ENCODE results near the gene RBM14.
"Not testable (repeated sequence)": the region's sequence is repeated elsewhere in the genome, so short reads cannot be mapped to it uniquely, and the experiment has no call there.

The RBM14 gene

DNA sequence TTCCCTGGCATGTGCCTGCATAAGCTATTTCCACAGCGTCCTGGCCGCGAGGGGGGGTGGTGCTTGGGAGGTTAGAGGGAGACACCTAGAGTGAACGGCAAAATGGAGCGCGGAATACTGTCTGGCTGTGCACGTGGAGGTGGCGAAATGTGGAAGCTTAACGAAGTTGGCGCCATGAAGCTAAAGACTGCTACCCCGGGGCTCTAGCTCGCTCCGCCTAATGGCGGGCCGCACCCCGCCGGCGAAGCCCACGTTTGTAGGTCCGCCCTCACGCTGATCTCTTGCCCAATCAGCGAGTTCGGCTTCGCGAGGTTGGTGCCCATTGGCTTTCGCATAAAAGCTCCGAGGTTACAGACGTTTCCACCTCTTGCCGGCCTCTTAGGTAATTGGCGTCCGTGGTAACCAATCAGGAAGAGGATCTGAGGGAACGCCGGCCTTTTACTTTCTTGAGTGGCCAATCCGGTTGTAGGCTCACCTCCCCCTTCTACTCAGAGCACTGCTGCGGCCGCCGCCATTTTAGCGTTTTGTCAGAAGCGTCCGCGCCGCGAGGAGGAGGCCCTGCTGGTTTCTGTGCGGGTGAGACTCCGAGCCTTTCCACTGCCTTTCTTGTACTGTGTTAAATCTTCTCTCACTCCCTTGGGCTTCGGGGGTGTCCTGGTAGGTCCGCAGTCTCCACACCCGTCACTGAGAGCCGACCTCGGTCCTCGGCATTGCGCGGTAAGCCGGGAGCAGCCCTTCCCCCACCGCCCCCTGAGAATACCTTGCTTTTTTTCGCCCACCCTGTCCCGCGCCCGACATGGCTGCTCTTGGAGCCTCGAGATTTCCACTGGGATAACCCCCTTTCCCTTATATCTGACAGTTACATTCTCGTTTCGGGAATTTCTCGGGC is 22.0 kb downstream of the RBM14 start, which contains the start of gene RBM4:
Gene RBM4, plus strand, starts transcription at position 527 of the 889 bp plus-strand sequence. CDS start 1,009 bp downstream, outside the sequence.
- peak; percentile 99 for DNase-seq

GRCh38 chr11:66639066-66639813 is 22.8 kb downstream of the RBM14 start:
- no peak for DNase-seq

DNA sequence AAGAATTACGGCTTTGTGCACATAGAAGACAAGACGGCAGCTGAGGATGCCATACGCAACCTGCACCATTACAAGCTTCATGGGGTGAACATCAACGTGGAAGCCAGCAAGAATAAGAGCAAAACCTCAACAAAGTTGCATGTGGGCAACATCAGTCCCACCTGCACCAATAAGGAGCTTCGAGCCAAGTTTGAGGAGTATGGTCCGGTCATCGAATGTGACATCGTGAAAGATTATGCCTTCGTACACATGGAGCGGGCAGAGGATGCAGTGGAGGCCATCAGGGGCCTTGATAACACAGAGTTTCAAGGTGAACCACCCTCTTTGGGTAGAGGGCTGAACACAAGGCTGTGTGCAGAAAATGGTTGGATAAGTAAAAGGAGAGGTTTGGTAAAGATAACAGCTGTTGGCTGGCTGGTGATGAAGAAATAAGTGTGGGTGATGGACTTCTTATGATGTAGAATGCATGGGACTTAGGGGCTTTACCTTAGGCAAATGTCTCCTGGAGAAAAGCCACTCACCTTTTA is 23.4 kb downstream of the RBM14 start:
- DNase-seq = not testable (repeated sequence)

DNA sequence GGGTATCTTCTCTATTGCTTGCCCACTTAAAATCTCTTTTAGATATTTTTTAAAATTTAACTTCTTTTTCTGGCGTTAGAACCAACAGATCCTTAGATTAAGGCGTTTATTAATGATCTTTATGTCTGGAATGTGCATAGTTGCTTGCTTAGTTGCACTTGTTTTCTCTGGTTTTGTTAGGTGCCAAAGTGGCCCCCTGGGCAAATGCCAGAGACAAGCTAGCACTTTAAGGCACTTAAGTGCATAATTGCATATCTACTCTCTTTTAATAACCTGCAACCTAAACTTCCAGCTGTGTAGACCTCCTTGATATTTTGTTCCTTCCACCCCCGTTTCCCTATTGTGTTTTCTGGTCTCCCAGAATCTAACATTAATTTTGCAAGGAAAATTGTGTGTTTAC is 25.4 kb downstream of the RBM14 start:
- DNase-seq = no peak

DNA sequence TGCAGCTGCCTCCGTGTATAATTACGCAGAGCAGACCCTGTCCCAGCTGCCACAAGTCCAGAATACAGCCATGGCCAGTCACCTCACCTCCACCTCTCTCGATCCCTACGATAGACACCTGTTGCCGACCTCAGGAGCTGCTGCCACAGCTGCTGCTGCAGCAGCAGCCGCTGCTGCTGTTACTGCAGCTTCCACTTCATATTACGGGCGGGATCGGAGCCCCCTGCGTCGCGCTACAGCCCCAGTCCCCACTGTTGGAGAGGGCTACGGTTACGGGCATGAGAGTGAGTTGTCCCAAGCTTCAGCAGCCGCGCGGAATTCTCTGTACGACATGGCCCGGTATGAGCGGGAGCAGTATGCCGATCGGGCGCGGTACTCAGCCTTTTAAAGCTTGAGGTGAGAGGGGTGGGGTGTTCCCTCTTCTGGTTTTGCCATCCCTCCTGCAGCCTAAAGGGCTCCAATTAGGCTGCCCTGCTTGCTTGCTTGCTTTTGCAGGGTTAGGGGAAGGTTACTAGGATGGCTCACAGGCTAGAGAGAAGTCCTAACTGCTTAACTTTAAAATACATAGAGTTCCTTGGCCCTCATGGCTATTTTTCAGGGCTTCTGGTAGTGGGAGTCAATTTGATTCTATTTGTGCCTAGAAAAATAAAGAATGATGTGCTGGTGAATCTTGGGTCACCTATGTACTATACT is 27.5 kb downstream of the RBM14 start:
- no peak for DNase-seq

GRCh38 chr11:66646828-66647227 is 30.4 kb downstream of the RBM14 start:
- DNase-seq = no peak

GRCh38 chr11:66649903-66650302 is 33.5 kb downstream of the RBM14 start:
- no peak for DNase-seq

GRCh38 chr11:66651016-66651415 is 34.6 kb downstream of the RBM14 start:
- DNase-seq = no peak

DNA sequence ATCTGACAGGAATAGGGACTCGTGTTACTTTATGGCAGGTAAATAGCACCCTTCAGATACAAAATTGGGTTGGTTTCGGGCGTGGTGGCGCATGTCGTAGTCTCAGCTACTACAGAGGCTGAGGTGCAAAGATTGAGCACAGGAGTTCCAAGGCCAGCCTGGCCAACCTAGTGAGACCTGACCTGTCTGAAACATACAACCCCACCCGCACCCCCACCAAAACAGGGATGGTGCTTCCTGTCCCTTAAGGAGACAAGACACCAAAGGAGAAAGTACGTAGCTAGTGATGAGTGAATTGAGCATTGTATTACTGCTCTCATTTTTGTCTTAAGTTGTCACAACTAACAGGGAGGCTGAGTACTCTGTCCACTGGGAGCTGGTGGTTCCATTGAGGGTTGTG is 36.2 kb downstream of the RBM14 start:
- DNase-seq = no peak

DNA sequence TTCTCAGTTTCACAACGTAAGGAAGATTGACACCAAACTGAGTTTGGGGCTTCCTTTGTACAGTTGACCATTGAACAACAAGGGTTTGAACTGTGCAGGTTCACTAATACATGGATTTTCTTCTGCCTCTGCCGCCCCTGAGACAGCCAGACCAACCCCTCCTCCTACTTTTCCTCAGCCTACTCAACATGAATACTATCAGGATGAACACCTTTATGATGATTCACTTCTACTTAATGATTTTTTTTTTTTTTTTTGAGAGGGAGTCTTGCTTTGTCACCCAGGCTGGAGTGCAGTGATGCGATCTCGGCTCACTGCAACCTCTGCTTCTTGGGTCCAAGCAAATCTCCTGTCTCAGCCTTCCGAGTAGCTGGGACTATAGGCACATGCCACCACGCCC is 36.7 kb downstream of the RBM14 start:
- DNase-seq = no peak

DNA sequence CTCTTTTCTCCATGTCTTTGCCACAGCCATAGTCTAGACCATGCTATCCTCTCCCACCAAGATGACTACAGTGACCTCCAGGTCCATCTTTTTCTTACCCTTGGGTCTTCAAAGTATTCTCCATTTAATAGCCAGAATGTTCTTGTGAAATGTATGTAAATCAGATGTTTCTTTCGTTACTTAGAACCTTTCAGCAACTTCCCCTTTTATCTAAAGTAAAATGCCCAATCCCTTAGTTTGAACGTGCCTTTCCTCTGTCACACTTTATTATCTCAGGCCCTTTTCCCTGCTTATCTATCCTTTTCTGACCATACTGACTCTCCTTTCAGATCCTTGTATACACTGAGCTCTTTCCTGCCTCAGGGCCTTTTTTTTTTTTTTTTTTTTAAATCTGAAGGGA is 43.3 kb downstream of the RBM14 start:
- no peak for DNase-seq

GRCh38 chr11:66663741-66664296 is 47.4 kb downstream of the RBM14 start:
- DNase-seq = no peak

DNA sequence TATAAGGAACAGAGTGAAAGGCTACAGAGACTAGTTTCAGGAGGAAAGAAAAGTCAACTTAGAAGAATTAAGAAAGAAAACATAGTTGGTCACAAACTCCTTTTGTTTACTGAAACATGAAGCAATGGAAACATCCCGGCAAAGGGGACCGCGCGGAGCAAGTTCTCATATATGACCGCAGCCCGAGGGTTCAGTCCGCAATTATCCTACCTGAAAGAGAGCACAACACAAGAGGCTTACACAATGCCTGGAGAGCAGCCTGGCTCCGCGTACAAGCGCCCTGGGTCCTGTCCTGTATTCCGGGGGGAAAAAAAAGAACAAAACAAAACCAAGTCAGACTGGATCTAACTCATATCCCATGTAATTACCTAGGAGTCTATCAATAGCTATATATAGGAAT is 48.9 kb downstream of the RBM14 start:
- no peak for DNase-seq

GRCh38 chr11:66670816-66671215 is 54.4 kb downstream of the RBM14 start:
- DNase-seq = no peak

DNA sequence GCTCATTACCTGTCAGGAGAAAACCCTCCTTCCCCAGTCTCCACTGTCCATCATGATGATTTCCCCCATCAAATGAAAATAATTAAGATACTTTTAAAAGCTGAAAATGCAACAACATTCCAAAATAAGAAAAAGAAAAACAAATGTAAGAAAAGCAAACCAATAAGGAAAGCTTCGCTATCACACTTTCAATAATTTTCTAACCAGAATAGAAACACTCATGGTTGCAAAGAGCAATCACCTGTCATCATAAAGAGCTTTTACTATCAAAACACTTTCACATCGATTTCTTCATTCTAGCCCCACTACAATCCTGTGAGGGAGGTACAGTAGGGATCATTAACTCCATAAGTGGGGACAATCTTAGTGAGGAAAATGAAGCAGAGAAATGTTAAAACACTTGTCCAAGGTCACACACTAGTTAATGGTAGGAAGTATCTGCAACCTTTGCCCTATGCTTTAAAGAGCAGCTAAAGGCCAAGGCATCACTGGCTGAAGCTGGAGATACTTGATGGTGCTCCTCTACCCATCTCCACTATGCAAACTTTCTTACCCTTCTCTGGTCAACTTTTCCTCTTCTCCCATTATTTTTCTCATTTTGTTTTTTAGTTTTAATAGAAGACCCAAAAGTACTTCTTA is 58.7 kb downstream of the RBM14 start:
- DNase-seq = no peak

DNA sequence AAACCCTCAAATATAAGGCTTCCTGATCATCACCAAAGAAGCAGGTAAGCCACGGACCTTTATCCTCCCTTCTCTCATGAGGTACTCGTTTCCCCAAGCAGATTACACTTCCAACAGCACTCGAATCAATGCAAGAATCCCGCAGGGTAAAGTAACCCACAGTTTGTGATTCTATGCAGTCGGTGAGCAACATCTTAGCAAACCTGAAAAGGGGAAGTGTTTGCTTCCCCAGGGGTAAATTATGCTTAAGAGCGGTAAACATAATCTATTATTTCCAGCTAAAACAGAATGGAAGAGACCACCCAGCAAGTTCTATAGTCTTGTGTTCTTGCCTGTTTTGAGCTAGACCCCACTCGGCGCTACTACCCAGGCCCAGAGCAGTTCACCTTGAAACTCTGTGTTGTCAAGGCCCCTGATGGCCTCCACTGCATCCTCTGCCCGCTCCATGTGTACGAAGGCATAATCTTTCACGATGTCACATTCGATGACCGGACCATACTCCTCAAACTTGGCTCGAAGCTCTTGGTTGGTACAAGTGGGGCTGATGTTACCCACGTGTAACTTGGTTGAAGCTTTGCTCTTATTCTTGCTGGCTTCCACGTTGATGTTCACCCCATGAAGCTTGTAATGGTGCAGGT is 60.0 kb downstream of the RBM14 start:
- no peak for DNase-seq

All from right hindlimb (tissue), 1 donor.